H54 (cell line): ENCODE measurements around the gene ITGB2.

Source experiments
- DNase-seq: peaks from one replicate; pipeline ENCODE4 v3.0.0; 2011; ENCODE audit warnings: low spot score, mixed read lengths; ENCODE audit not compliant: insufficient read length
- FAIRE-seq: peaks from 3 replicates; lab custom pipeline; 2011; peaks lifted over from hg19 to GRCh38; lab: Jason Lieb, UNC
- POLR2A ChIP-seq: IDR thresholded peaks from 2 replicates; pipeline ENCODE4 v1.6.1; 2011; ENCODE audit warnings: low read depth, mild to moderate bottlenecking, low read length

The ITGB2 gene

GRCh38 chr21:44857127-44857892 is 63.4 kb downstream of the ITGB2 start:
- DNase-seq, result no peak
- no peak for FAIRE-seq
- no peak for TF ChIP-seq POLR2A

- DNase-seq (no peak), FAIRE-seq (no peak)
- TF ChIP-seq POLR2A, result no peak
Measured at GRCh38 chr21:44856131-44856530, 64.6 kb downstream of the ITGB2 start.

- no peak for FAIRE-seq
- no peak for TF ChIP-seq POLR2A
- no peak for DNase-seq
Measured at GRCh38 chr21:44855572-44855971, 65.1 kb downstream of the ITGB2 start.

GRCh38 chr21:44854664-44855446 is 65.8 kb downstream of the ITGB2 start:
- TF ChIP-seq POLR2A, result no peak
- no peak for FAIRE-seq
- no peak for DNase-seq

- TF ChIP-seq POLR2A, result no peak
- DNase-seq (no peak), FAIRE-seq (no peak)
Measured at GRCh38 chr21:44854391-44854663, 66.4 kb downstream of the ITGB2 start.

GRCh38 chr21:44853601-44854390 is 66.9 kb downstream of the ITGB2 start:
- TF ChIP-seq POLR2A, result no peak
- FAIRE-seq, result no peak
- DNase-seq, result no peak

GRCh38 chr21:44850905-44851657 is 69.6 kb downstream of the ITGB2 start:
- DNase-seq, result no peak
- no peak for FAIRE-seq
- no peak for TF ChIP-seq POLR2A

GRCh38 chr21:44850208-44850800 is 70.4 kb downstream of the ITGB2 start:
- DNase-seq (no peak), FAIRE-seq (no peak)
- TF ChIP-seq POLR2A, result no peak

GRCh38 chr21:44849616-44850130 is 71.0 kb downstream of the ITGB2 start:
- TF ChIP-seq POLR2A, result no peak
- no peak for DNase-seq
- no peak for FAIRE-seq

DNA sequence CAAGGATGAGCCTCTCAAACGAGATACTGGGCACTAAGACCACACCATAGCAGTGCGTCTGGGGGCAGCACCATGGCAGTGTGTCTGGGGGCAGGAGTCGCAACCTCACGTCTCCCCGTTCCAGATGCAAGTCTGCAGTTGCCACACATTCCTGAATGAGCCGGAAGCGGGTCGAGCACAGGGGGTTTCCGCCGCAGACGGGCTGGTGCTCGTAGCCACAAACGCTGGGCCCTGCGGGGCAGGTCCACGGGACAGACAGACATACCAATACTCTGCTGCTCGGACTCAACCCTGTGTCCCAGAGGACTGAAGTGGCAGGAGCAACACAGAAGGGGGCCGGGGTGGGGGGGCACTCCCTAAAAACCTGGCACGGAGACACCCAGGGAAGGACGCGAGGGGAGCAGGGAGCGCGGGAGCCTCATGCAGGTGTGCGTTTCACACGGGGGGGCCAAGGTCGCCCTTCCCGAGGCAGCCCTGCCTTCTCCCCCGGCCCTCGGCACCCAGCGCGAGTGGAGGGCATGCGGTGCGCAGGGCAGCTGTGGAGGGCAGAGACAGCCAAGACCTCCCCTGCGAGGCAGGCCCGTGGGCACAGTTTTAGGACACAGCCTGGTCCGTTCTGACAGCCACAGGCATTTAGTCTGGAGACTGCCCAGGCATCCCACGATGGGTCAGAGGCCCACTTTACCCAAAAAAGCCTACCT is 71.7 kb downstream of the ITGB2 start:
- DNase-seq (no peak), FAIRE-seq (no peak)
- TF ChIP-seq POLR2A, result no peak

GRCh38 chr21:44847261-44848056 is 73.2 kb downstream of the ITGB2 start:
- no peak for TF ChIP-seq POLR2A
- DNase-seq (no peak), FAIRE-seq (no peak)
